ENCODE results near the gene XPC. TPM values are rescaled to one million over a fixed set of nuclear protein-coding genes. Genes with fewer than 3 reads are reported as not detected.

Gene XPC
- total RNA-seq, 1 experiment from 2014 or later, result 52.2 TPM

DNA sequence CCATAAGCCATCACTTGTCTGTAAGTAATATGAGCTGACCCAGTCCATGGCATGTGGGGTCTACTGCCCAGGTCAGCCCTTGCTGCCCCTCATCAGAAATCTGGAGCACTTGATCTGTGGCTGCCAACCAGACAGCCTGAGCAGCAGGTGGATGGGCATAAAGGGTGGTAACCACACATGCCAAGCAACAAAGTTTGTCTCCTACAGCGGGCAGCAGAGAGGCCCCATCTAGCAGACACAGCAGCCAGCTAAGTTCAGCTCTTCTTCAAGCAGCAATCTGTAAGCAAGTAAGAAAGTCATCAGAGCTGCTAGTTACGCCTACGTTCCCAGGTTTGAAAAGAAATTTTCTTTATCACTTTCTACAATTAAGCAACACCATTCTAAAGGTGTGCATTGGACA, 81.7 kb downstream of the XPC start:
- in situ Hi-C loops (cut with HindIII; ENCODE audit: low sequenced_read_pairs), result no loop called here
- no peak for DNase-seq (ENCODE audit: low spot score)

Other genes with a start within 250 kb of the XPC start
- gene CHCHD4, start 53.7 kb downstream of the XPC start, total RNA-seq (2014; rRNA removed; shearing (Covaris generic)), result 15.5 and 26.1 TPM in 2 replicates
- 38.6 and 52.1 TPM in 2 replicates for gene TMEM43, start 53.5 kb downstream of the XPC start, total RNA-seq (2014; rRNA removed; shearing (Covaris generic))
- 25.2 and 33.1 TPM in 2 replicates for gene LSM3, start 216 bp upstream of the XPC start, total RNA-seq (2014; rRNA removed; shearing (Covaris generic))
- 20.2 and 31.2 TPM in 2 replicates for gene SLC6A6, start 224.0 kb upstream of the XPC start, total RNA-seq (2014; rRNA removed; shearing (Covaris generic))